KMS-11 (cell line): Measurements from ENCODE around the gene A4GALT.
A peak's percentile ranks its signal among the peaks of the same experiment; 100 is the strongest.
"Not testable (repeated sequence)": the region's sequence is repeated elsewhere in the genome, so short reads cannot be mapped to it uniquely, and the experiment has no call there.

Source experiments
- H2AFZ ChIP-seq: fragments of 200-600 bp; sonication (generic); 2 replicates; pipeline ENCODE4 v1.6.1; 2016; ENCODE audit warnings: antibody characterized with exemption, mixed run types, low read depth
- H3K27ac ChIP-seq: fragments of 200-600 bp; sonication (generic); 2 replicates; pipeline ENCODE4 v1.6.1; 2016; ENCODE audit warnings: mild to moderate bottlenecking, mixed run types
- H3K27me3 ChIP-seq: fragments of 200-600 bp; sonication (generic); 2 replicates; pipeline ENCODE4 v1.6.1; 2017; ENCODE audit warnings: mild to moderate bottlenecking, low read depth, mixed run types, moderate library complexity; ENCODE audit not compliant: insufficient read depth
- H3K36me3 ChIP-seq: fragments of 200-600 bp; sonication (generic); 2 replicates; pipeline ENCODE4 v1.6.1; 2017; ENCODE audit warnings: mild to moderate bottlenecking, mixed run types; ENCODE audit not compliant: insufficient read depth
- H3K4me1 ChIP-seq: fragments of 200-600 bp; sonication (generic); 2 replicates; pipeline ENCODE4 v1.6.1; 2016; ENCODE audit warnings: mild to moderate bottlenecking, low read depth, mixed run types; ENCODE audit not compliant: poor library complexity, severe bottlenecking
- H3K4me2 ChIP-seq: fragments of 200-600 bp; sonication (generic); 2 replicates; pipeline ENCODE4 v1.7.0; 2016; ENCODE audit warnings: mild to moderate bottlenecking, mixed run types
- H3K4me3 ChIP-seq: fragments of 200-600 bp; sonication (generic); IDR thresholded peaks from 2 replicates; pipeline ENCODE4 v1.6.1; 2017; ENCODE audit warnings: low read depth, low read length, mixed read lengths; ENCODE audit not compliant: insufficient read depth
- H3K79me2 ChIP-seq: fragments of 200-600 bp; sonication (generic); 2 replicates; pipeline ENCODE4 v1.6.1; 2016; ENCODE audit warnings: low read depth, mixed run types; ENCODE audit not compliant: insufficient read depth
- H3K9ac ChIP-seq: fragments of 200-600 bp; sonication (generic); 2 replicates; pipeline ENCODE4 v1.6.1; 2016; ENCODE audit warnings: mild to moderate bottlenecking, mixed run types
- H4K20me1 ChIP-seq: fragments of 200-600 bp; sonication (generic); 2 replicates; pipeline ENCODE4 v1.6.1; 2016; ENCODE audit warnings: mild to moderate bottlenecking, mixed run types; ENCODE audit not compliant: insufficient read depth
- TF ChIP-seq, protein P1 (sequence below): fragments of 200-600 bp; sonication (generic); conservative IDR thresholded peaks from 2 replicates; pipeline ENCODE4 v1.6.1; 2017; ENCODE audit warnings: low read depth, mild to moderate bottlenecking, antibody characterized with exemption, low read length, moderate library complexity, mixed read lengths

The A4GALT gene

DNA sequence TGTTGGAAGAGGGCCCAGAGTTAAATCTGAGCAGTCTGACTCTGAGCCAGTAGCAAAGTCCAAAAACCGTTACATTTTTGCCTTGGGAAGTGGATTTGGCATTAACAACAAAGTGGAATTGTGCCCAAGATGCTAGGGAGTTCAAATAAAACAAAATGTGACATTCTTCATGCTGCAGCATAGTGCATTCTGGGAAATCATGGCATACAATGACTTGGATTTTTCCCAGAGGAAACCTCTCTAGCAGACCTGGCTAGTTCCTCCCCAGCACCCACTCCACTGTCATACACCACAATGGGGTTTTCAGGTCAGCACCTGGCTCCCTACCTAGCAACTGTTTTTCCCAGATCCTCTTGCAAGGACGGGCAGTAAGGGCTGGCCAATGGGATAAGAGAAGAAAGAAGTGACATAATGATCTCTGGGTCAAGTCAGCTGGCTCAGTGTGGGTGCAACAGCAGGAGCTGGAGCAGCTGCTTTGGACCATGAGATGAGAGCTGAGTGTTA lies 46.7 kb downstream of the A4GALT start:
- Histone ChIP-seq H3K9ac (no peak overlapping the region), H3K27ac (no peak overlapping the region), H3K4me1 (no peaks in the 10 kb centered on the region), H3K4me2 (no peak overlapping the region), H3K4me3 (no peak overlapping the region), H4K20me1 (no peaks in the 10 kb centered on the region), H3K79me2 (no peaks in the 10 kb centered on the region), H3K27me3 (no peaks in the 10 kb centered on the region), H2AFZ (no peak overlapping the region), H3K36me3 (no peaks in the 10 kb centered on the region)
- TF ChIP-seq, protein P1, sequence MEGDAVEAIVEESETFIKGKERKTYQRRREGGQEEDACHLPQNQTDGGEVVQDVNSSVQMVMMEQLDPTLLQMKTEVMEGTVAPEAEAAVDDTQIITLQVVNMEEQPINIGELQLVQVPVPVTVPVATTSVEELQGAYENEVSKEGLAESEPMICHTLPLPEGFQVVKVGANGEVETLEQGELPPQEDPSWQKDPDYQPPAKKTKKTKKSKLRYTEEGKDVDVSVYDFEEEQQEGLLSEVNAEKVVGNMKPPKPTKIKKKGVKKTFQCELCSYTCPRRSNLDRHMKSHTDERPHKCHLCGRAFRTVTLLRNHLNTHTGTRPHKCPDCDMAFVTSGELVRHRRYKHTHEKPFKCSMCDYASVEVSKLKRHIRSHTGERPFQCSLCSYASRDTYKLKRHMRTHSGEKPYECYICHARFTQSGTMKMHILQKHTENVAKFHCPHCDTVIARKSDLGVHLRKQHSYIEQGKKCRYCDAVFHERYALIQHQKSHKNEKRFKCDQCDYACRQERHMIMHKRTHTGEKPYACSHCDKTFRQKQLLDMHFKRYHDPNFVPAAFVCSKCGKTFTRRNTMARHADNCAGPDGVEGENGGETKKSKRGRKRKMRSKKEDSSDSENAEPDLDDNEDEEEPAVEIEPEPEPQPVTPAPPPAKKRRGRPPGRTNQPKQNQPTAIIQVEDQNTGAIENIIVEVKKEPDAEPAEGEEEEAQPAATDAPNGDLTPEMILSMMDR = no peak

DNA sequence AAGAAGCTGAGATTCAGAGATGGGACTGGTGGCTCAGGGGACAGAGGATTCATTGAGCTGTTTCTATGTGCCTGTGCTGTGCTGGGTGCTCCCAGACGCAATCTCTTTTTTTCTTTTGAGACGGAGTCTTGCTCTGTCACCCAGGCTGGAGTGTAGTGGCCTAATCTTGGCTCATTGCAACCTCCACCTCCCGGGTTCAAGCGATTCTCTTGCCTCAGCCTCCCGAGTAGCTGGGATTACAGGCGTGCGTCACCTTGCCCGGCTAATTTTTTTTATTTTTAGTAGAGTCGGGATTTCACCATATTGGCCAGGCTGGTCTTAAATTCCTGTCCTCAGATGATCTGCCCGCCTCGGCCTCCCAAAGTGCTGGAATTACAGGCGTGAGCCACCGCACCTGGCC lies 47.6 kb downstream of the A4GALT start:
- H3K4me2 ChIP-seq, H3K27ac ChIP-seq: not testable (repeated sequence)

DNA sequence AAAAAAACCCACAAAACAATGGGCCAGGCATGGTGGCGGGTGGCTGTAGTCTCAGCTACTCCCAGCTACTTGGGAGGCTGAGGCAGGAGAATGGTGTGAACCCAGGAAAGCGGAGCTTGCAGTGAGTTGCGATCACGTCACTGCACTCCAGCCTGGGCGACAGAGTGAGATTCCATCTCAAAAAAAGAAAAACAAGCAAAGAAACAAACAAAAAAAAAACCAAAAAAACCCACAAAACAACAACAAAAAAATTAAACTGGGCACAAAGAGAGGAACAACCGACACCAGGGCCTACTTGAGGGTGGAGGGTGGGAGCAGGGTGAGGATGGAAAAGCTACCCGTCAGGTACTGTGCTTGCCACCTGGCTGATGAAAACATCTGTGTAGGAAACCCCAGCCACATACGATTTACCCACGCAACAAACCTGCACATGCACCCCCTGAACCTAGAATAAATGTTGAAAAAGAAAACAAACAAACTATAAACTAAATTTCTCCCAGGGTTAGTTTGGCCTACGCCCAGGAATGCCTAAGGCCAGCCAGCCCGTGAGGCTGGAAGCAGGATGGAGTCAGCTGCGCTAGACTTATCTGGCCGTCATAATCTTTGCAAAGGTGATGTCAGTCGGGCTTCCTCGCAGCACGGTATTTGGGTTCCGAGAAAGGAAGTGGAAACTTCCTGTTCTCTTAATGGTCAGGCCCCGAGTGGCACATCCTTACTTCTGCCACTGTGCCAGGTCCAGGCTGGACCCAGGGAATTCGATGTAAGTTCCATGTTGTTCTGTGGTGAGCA lies 49.6 kb downstream of the A4GALT start:
- H3K9ac ChIP-seq = no peak overlapping the region
- H3K4me1 ChIP-seq = peaks cover 14% of the 10 kb centered on the region
- TF ChIP-seq, protein P1 = no peak
- H3K27ac ChIP-seq = no peak overlapping the region
- H3K79me2 ChIP-seq = no peaks in the 10 kb centered on the region
- H2AFZ ChIP-seq = no peak overlapping the region
- no peaks in the 10 kb centered on the region for H4K20me1 ChIP-seq
- no peaks in the 10 kb centered on the region for H3K36me3 ChIP-seq
- no peak overlapping the region for H3K4me2 ChIP-seq
- no peak overlapping the region for H3K4me3 ChIP-seq
- H3K27me3 ChIP-seq = no peaks in the 10 kb centered on the region

More for the DNA sequence above, 47.6 kb downstream of the A4GALT start:
- not testable (repeated sequence) for H3K4me3 ChIP-seq, H3K27me3 ChIP-seq, H4K20me1 ChIP-seq, H3K79me2 ChIP-seq, H2AFZ ChIP-seq, H3K9ac ChIP-seq, H3K36me3 ChIP-seq, H3K4me1 ChIP-seq

DNA sequence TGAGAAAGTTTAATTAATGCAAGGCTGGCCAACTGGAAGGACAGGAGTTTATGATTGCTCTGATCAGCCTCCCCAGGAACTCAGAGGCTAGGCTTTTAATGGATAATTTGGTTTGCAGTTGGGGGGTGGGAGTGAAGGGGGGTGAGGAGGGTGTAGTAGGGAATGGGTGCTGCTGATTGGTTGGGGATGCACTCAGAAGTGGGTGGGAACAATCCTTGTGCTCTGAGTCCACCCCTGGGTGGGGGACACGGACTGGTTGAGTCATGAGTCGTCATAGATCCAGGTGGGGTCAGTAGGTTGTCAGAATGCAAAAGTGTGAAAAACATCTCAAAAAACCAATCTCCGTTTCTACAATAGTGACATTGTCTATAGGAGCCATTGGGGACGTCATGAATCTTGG lies 50.6 kb downstream of the A4GALT start:
- Histone ChIP-seq H3K9ac (no peak overlapping the region), H3K4me2 (no peak overlapping the region), H3K4me3 (no peak overlapping the region), H3K27me3 (no peaks in the 10 kb centered on the region), H3K79me2 (no peaks in the 10 kb centered on the region), H3K36me3 (no peaks in the 10 kb centered on the region), H3K4me1 (peaks cover 25% of the 10 kb centered on the region), H2AFZ (no peak overlapping the region), H3K27ac (no peak overlapping the region), H4K20me1 (no peaks in the 10 kb centered on the region)
- TF ChIP-seq, protein P1 = no peak

DNA sequence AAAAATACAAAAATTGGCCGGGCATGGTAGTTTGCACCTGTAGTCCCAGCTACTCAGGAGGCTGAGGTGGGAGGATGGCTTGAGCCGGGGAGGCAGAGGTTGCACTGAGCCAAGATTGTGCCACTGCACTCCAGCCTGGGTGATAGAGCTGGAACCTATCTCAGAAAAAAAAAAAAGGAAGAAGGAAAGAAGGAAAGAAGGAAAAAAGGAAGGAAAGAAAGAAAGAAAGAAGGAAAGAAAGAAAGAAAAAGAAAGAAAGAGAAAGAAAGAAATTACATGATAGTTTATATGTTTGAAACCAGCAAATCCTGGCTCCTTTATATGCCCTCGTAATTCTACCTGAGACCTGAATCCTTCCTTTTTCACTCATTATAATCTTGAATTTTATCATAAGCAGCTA lies 54.3 kb downstream of the A4GALT start:
- H3K4me3 ChIP-seq, H3K9ac ChIP-seq, H3K4me2 ChIP-seq, H4K20me1 ChIP-seq, H3K79me2 ChIP-seq, H3K36me3 ChIP-seq, H3K27me3 ChIP-seq: not testable (repeated sequence)
- H3K27ac ChIP-seq = peak overlapping the region; percentile 86; the same call in 1 of the 2 replicates
- 0 out of 2 replicates have a peak overlapping the region, but pooled peaks have one; percentile 24 for H2AFZ ChIP-seq
- H3K4me1 ChIP-seq = peaks cover 42% of the 10 kb centered on the region
